Panc1 (cell line): ENCODE data around the gene MRTFA.

Experiments used
- POLR2AphosphoS5 ChIP-seq: IDR thresholded peaks from 2 replicates; pipeline ENCODE4 v1.6.1; 2012; ENCODE audit warnings: mild to moderate bottlenecking, low read depth, low read length, moderate library complexity
- SIN3A ChIP-seq: IDR thresholded peaks from 2 replicates; pipeline ENCODE4 v1.6.1; 2012; ENCODE audit warnings: low read depth, mild to moderate bottlenecking, low read length, moderate library complexity, borderline replicate concordance; ENCODE audit not compliant: insufficient read depth
- TCF7L2 ChIP-seq: IDR thresholded peaks from 2 replicates; pipeline ENCODE4 v1.6.1; 2011; ENCODE audit warnings: mild to moderate bottlenecking, low read depth, low read length, inconsistent platforms
- TF ChIP-seq, protein P1 (sequence below), 2 experiments: IDR thresholded peaks; 2 replicates each; pipeline ENCODE4 v1.6.1; 2011 to 2012; ENCODE audit warnings: low read depth in 2 of 2, control low read depth in 1 of 2, low read length in 1 of 2, mild to moderate bottlenecking in 1 of 2, moderate library complexity in 1 of 2; ENCODE audit not compliant: insufficient read depth in 1 of 2
- TF ChIP-seq, protein P2 (sequence below): fragments of 450-650 bp; IDR thresholded peaks from 2 replicates; pipeline ENCODE4 v1.5.1; 2017; ENCODE audit warnings: mild to moderate bottlenecking

DNA sequence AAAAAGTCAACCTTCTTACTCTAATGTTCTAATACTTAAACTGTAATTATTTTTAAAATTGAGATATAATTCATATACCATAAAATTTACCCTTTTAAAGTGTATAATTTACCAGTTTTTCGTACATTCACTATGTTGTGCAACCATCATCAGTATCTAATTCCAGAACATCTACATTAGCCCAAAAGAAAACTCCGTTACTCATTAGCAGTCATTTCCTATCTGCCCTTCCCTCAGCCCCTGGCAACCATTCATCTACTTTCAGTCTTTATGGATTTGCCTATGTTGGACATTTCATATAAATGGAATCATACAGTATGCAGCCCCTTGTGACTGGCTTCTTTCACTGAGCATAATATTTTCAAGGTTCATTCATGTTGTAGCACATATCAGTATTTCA, 243.9 kb downstream of the MRTFA start:
- TF ChIP-seq, protein P1, sequence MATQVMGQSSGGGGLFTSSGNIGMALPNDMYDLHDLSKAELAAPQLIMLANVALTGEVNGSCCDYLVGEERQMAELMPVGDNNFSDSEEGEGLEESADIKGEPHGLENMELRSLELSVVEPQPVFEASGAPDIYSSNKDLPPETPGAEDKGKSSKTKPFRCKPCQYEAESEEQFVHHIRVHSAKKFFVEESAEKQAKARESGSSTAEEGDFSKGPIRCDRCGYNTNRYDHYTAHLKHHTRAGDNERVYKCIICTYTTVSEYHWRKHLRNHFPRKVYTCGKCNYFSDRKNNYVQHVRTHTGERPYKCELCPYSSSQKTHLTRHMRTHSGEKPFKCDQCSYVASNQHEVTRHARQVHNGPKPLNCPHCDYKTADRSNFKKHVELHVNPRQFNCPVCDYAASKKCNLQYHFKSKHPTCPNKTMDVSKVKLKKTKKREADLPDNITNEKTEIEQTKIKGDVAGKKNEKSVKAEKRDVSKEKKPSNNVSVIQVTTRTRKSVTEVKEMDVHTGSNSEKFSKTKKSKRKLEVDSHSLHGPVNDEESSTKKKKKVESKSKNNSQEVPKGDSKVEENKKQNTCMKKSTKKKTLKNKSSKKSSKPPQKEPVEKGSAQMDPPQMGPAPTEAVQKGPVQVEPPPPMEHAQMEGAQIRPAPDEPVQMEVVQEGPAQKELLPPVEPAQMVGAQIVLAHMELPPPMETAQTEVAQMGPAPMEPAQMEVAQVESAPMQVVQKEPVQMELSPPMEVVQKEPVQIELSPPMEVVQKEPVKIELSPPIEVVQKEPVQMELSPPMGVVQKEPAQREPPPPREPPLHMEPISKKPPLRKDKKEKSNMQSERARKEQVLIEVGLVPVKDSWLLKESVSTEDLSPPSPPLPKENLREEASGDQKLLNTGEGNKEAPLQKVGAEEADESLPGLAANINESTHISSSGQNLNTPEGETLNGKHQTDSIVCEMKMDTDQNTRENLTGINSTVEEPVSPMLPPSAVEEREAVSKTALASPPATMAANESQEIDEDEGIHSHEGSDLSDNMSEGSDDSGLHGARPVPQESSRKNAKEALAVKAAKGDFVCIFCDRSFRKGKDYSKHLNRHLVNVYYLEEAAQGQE (IDR thresholded peaks at IDR 0.05; ENCODE audit: insufficient read depth in 1 of 2, low read depth in 2 of 2, low read length in 1 of 2): no peak
- TF ChIP-seq, protein P2, sequence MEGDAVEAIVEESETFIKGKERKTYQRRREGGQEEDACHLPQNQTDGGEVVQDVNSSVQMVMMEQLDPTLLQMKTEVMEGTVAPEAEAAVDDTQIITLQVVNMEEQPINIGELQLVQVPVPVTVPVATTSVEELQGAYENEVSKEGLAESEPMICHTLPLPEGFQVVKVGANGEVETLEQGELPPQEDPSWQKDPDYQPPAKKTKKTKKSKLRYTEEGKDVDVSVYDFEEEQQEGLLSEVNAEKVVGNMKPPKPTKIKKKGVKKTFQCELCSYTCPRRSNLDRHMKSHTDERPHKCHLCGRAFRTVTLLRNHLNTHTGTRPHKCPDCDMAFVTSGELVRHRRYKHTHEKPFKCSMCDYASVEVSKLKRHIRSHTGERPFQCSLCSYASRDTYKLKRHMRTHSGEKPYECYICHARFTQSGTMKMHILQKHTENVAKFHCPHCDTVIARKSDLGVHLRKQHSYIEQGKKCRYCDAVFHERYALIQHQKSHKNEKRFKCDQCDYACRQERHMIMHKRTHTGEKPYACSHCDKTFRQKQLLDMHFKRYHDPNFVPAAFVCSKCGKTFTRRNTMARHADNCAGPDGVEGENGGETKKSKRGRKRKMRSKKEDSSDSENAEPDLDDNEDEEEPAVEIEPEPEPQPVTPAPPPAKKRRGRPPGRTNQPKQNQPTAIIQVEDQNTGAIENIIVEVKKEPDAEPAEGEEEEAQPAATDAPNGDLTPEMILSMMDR: no peak
- TF ChIP-seq TCF7L2: no peak
- no peak for TF ChIP-seq POLR2AphosphoS5
- no peak for TF ChIP-seq SIN3A
